Fibroblast of lung (primary cell): ENCODE measurements around the gene IL6R. TPM values are rescaled to one million over a fixed set of nuclear protein-coding genes. Genes with fewer than 3 reads are reported as not detected.

Experiments
- DNase-seq, 2 donors: peaks; one replicate each; pipeline versions ENCODE4 v3.0.0 to v3.0.0-alpha.2; 2010; ENCODE audit warnings: low read depth in 2 of 2
- H2AFZ ChIP-seq: 2 replicates; pipeline ENCODE4 v1.5.1; 2012; ENCODE audit warnings: low read length, control low read depth, inconsistent platforms
- H3K27ac ChIP-seq: 2 replicates; pipeline ENCODE4 v1.5.1; 2011; ENCODE audit warnings: low read length, control low read depth; ENCODE audit not compliant: insufficient read depth
- H3K27me3 ChIP-seq: 2 replicates; pipeline ENCODE4 v1.5.1; 2011; ENCODE audit warnings: mild to moderate bottlenecking, low read length; ENCODE audit not compliant: control insufficient read depth, insufficient read depth
- H3K36me3 ChIP-seq: 2 replicates; pipeline ENCODE4 v1.5.1; 2011; ENCODE audit warnings: low read length; ENCODE audit not compliant: control insufficient read depth, insufficient read depth
- H3K4me1 ChIP-seq: 2 replicates; pipeline ENCODE4 v1.5.1; 2011; ENCODE audit warnings: low read length; ENCODE audit not compliant: control insufficient read depth, insufficient read depth; ENCODE audit errors: extremely low read depth
- H3K4me2 ChIP-seq: 2 replicates; pipeline ENCODE4 v1.5.1; 2011; ENCODE audit warnings: low read length, control low read depth; ENCODE audit not compliant: insufficient read depth; ENCODE audit errors: extremely low read depth
- H3K4me3 ChIP-seq, 4 experiments: fragments of 200-600 bp in 1 of 4; sonication (generic) in 1 of 4; replicated peaks in 1 of 4; 2 replicates each; pipeline ENCODE4 v1.5.1; 2011 to 2016; ENCODE audit warnings: low read length in 4 of 4, low read depth in 3 of 4, mild to moderate bottlenecking in 3 of 4, control low read depth in 2 of 4, inconsistent platforms in 1 of 4, mixed read lengths in 1 of 4; ENCODE audit not compliant: insufficient read depth in 1 of 4; ENCODE audit errors: control extremely low read depth in 1 of 4
- H3K79me2 ChIP-seq: 2 replicates; pipeline ENCODE4 v1.5.1; 2012; ENCODE audit warnings: mild to moderate bottlenecking, low read length, inconsistent platforms; ENCODE audit not compliant: control insufficient read depth, insufficient read depth
- H3K9ac ChIP-seq: 2 replicates; pipeline ENCODE4 v1.5.1; 2011; ENCODE audit warnings: mild to moderate bottlenecking, low read length, control low read depth; ENCODE audit not compliant: insufficient read depth
- H3K9me3 ChIP-seq: 2 replicates; pipeline ENCODE4 v1.5.1; 2012; ENCODE audit warnings: low read depth, low read length; ENCODE audit not compliant: control insufficient read depth, insufficient read depth
- H4K20me1 ChIP-seq: 2 replicates; pipeline ENCODE4 v1.5.1; 2011; ENCODE audit warnings: low read length; ENCODE audit not compliant: control insufficient read depth, insufficient read depth; ENCODE audit errors: extremely low read depth
- EZH2 ChIP-seq: IDR thresholded peaks from 2 replicates; pipeline ENCODE4 v1.5.1; 2012; ENCODE audit warnings: low read length, control low read depth, mild to moderate bottlenecking; ENCODE audit errors: missing control alignments
- polyA plus RNA-seq, 2 donors: library from polyadenylated mRNA; depleted of rRNA in 1 of 2; stranded (reverse) in 1 of 2; unstranded in 1 of 2; fragments of >200 nt; gene quantifications; 2 replicates each; pipeline ENCODE4 v1.2.1, GENCODE V29; 2011 to 2012; ENCODE audit warnings: missing spikeins in 1 of 2
- total RNA-seq: library from RNA; depleted of rRNA; stranded (reverse); fragments of >200 nt; gene quantifications from 2 replicates; pipeline ENCODE4 v1.2.1, GENCODE V29; 2014
- TF ChIP-seq, protein P1 (sequence below), 2 donors: IDR thresholded peaks in 1 of 2; conservative IDR thresholded peaks in 1 of 2; 1 replicate in 1 of 2; 2 replicates in 1 of 2; pipeline ENCODE4 v1.5.1; 2011 to 2012; ENCODE audit warnings: low read length in 2 of 2, control low read depth in 1 of 2, inconsistent platforms in 1 of 2, low read depth in 1 of 2, mild to moderate bottlenecking in 1 of 2

Gene IL6R
- total and polyA plus RNA-seq, 2 donors (not counting 1 experiment from before 2014, with no cell fraction given), result 21.0 to 22.7 TPM

- Histone ChIP-seq H2AFZ (no peak overlapping the region), H3K4me2 (no peak overlapping the region), H3K9ac (no peak overlapping the region), H3K36me3 (no peaks in the 10 kb centered on the region), H4K20me1 (no peaks in the 10 kb centered on the region), H3K27ac (no peak overlapping the region), H3K27me3 (peaks cover 32% of the 10 kb centered on the region), H3K79me2 (no peaks in the 10 kb centered on the region), H3K4me3 (no peak overlapping the region), H3K4me1 (no peaks in the 10 kb centered on the region), H3K9me3 (no peaks in the 10 kb centered on the region)
- DNase-seq, result no peak
- TF ChIP-seq EZH2, result no peak
- TF ChIP-seq, protein P1, sequence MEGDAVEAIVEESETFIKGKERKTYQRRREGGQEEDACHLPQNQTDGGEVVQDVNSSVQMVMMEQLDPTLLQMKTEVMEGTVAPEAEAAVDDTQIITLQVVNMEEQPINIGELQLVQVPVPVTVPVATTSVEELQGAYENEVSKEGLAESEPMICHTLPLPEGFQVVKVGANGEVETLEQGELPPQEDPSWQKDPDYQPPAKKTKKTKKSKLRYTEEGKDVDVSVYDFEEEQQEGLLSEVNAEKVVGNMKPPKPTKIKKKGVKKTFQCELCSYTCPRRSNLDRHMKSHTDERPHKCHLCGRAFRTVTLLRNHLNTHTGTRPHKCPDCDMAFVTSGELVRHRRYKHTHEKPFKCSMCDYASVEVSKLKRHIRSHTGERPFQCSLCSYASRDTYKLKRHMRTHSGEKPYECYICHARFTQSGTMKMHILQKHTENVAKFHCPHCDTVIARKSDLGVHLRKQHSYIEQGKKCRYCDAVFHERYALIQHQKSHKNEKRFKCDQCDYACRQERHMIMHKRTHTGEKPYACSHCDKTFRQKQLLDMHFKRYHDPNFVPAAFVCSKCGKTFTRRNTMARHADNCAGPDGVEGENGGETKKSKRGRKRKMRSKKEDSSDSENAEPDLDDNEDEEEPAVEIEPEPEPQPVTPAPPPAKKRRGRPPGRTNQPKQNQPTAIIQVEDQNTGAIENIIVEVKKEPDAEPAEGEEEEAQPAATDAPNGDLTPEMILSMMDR (conservative IDR thresholded peaks at IDR 0.05 in 1 of 2, IDR thresholded peaks at IDR 0.05 in 1 of 2; ENCODE audit: low read depth in 1 of 2, low read length in 2 of 2), result no peak
These were observed 88.1 kb downstream of the IL6R start for GRCh38 chr1:154493276-154493675.

GRCh38 chr1:154495496-154496273, 90.5 kb downstream of the IL6R start:
- H3K27ac ChIP-seq, result no peak overlapping the region
- H3K27me3 ChIP-seq, result peaks cover 38% of the 10 kb centered on the region
- no peaks in the 10 kb centered on the region for H3K36me3 ChIP-seq
- H3K9ac ChIP-seq, result no peak overlapping the region
- DNase-seq, result no peak
- H3K9me3 ChIP-seq, result no peaks in the 10 kb centered on the region
- no peak overlapping the region for H3K4me2 ChIP-seq
- no peaks in the 10 kb centered on the region for H4K20me1 ChIP-seq
- TF ChIP-seq EZH2, result no peak
- TF ChIP-seq, protein P1 (conservative IDR thresholded peaks at IDR 0.05 in 1 of 2, IDR thresholded peaks at IDR 0.05 in 1 of 2; ENCODE audit: low read depth in 1 of 2, low read length in 2 of 2), result no peak
- H3K4me3 ChIP-seq, result no peak overlapping the region
- H3K4me1 ChIP-seq, result no peaks in the 10 kb centered on the region
- H2AFZ ChIP-seq, result no peak overlapping the region
- H3K79me2 ChIP-seq, result no peaks in the 10 kb centered on the region

DNA sequence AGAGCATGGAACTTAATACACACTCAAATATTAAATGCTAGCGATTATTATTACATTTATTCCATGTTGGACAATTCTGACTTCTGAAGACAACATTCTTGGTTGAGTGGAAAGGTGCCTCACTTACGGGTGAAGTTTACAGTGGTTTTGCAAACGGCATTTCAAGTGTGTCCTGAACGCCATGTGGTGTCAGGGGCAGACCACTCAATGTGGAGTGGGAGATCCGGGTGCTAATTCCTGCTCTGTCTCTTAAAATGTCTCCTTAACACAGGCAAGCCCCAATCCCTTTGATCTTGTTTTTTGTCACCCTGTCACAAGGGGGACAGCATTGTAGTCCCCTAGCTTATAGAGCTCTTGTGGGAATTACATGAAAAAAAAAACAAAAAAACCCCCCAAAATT, 91.2 kb downstream of the IL6R start:
- no peaks in the 10 kb centered on the region for H3K79me2 ChIP-seq
- DNase-seq, result no peak
- H3K9ac ChIP-seq, result no peak overlapping the region
- H4K20me1 ChIP-seq, result no peaks in the 10 kb centered on the region
- no peaks in the 10 kb centered on the region for H3K36me3 ChIP-seq
- no peak overlapping the region for H3K4me3 ChIP-seq
- H3K4me2 ChIP-seq, result no peak overlapping the region
- no peak overlapping the region for H3K27ac ChIP-seq
- H3K9me3 ChIP-seq, result no peaks in the 10 kb centered on the region
- peaks cover 38% of the 10 kb centered on the region for H3K27me3 ChIP-seq
- no peaks in the 10 kb centered on the region for H3K4me1 ChIP-seq
- no peak for TF ChIP-seq EZH2
- TF ChIP-seq, protein P1 (conservative IDR thresholded peaks at IDR 0.05 in 1 of 2, IDR thresholded peaks at IDR 0.05 in 1 of 2; ENCODE audit: low read depth in 1 of 2, low read length in 2 of 2), result no peak
- no peak overlapping the region for H2AFZ ChIP-seq
